GM21717 (cell line): ENCODE data around the gene MAPKAP1.

Experiments
- ATAC-seq: cut with Tn5 transposase; IDR thresholded peaks from one replicate; pipeline ENCODE4 v1.9.1; 2021; ENCODE audit warnings: mild to moderate bottlenecking, moderate library complexity; ENCODE audit not compliant: unreplicated experiment

MAPKAP1 gene

DNA sequence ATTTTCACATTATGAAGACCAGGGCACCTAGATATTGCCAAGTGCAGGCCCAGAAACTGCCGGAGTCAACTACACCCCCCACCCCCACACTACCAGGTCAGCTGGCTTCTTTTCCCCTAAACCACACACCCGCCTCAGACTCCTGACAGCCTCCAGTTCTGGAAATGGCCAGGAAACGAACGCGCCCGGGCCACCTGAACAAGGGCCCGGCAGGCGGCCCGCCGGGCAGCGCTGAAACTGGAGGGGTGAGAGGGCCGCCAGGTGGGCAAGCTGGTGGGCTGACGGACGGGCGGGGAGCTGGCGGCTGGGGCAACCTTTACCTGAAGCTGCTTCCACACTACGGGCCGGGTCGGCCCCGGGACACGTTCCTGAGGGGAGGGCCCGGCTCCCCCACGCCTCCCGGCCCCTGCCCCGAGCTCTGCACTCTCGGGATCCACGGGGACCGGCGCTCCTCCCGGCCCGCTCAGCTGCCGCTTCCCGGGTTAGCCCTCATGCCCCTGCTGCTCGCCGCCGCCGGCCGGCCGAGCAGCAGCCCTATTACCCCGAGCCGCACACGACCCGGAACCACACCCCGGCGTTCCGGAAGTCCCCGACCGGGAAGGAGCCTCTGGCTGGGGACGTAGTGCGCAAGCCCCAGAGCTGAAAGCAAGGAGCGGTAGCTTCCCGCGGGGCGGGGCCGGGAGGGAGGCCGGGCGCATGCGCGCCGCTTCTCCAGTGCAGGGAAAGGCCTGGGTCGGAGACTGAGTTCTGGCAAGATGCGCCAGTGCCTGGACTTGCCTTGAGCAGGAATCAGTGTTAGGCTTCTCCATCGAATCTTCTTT, at the start of gene MAPKAP1:
TSS of gene MAPKAP1 (minus strand) at position 558 of the 821 bp plus-strand sequence. CDS start 34,634 bp downstream, outside the sequence.
- peak; percentile 89 for ATAC-seq

DNA sequence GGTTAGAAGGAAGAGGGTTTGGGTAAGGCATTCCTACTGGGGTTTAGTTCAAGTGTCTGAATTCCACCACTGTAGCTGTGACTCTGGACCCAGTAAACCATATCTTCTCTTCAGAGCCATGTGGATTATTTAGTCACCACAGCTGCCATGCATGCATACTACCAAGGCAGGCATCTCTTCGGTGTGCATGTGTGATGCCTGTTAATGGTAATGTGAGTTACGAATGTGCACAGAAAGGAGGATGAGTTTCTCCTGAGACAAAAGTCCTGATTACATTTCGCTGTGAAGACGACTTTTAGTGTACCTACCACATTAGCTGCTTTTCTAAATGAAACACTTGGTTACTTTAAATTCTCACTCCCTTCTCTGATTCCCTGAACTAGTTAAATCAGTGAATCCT, 49.5 kb upstream of the MAPKAP1 start:
- no peak for ATAC-seq

DNA sequence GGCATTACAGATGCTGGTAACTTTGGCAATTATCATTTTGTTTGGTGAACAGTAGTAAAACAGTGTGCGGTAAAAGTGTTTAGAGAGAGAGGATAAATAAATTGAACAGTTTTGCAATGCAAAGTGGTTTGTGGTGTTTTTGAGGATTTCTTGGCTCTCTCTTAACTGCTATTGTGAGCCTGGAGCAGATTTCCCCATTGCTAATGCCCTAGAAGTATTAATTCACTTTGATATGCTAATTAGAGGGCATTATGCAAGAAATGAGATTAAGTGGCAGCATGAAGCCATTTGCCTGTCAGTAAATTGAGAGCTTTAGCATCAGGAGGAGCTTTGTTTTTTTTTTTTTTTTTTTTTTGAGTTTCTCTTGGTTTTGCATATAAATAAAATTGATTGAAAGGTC, 48.3 kb upstream of the MAPKAP1 start:
- no peak for ATAC-seq

DNA sequence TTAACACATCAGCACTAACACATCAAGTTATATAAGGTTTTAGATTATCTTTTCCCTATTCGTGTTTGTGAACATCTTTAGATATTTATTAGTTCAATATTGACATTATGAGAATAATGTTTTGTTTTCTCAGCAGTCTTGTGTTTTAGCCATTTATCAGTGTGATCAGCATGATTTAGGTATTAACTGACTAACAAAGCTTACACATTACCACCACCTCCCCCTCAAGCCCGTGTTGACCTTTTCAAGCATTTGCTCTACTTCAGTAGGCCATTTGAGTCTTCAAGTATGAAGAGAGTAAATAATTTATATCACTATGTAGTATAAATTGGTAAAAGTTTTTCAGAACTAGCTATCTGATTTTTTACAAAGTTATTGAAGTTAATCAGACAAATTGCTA, 47.1 kb upstream of the MAPKAP1 start:
- no peak for ATAC-seq

DNA sequence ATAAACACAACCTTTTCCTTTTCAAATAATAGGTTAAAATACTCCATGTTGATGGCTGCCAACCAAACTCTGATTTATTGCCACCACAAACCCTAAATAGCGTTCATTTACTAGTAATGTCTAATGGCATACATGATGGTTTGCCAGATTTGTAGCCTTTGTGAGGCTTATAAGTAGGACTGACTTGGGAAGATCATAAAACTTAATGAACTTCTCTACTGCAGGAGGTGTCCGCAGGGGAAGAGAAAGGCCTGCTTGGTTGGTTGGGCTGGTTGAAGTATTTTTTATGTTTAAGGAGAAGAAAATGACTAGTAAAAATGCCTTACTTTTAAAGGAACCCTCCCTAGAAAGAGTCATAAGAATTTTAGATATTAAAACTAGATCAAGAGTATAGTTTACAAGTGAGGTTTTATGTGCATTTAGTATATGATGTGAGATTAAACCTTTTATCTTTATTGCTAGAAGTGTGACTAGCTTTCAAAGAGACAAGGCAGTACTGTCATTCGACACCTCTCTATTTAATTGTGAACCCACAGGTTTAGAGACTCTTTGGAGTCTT, 45.1 kb upstream of the MAPKAP1 start:
- ATAC-seq, result no peak

DNA sequence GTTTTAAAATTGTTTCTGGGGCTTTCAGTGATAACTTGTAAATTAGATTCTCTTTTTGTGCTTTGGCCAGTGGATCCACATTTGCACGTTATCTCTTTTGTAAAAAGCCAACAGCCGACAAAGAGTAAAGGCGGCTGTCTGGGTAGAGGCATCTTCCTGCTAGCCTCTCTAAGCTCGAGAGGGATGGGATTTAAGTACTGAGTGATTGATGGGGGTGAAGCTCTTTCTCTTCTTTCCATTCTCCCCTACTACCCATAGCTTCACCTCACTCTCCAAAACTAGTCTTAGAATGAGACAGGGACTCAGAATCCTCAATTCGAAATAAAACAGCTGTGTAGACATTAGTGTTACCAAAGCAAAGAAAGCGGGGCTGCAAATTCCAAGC, 43.6 kb upstream of the MAPKAP1 start:
- ATAC-seq, result no peak

DNA sequence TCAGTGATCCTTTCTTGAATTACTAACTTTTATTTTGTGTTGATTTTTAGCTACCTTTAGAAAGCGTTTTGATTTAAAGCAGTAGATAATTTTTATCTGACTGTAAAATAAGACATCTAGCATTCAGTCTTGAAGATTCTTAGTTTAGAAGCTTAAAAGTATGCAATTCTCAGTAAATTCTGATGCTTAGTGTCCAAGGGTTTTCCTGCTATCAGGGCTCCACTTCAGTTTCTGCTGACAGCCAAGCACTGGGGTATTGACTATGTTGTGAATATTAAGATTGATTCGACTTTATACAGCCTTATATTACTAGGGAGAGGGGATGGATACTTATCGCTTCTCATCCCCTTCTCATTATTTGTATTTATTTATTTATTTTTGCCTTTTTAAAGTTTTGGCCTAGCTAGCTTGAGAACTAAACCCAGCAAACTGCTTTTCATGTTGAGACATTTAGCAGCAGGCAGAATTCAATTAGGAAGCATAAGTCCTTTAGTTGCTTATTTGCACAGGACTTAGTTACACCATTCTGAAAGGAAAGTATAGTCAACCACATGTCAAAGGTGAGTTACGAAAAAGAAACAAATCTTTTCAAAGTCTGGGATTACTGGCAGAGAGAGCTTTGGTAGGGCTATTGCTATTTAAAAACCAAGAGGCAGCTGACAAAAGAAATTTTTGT, 43.1 kb upstream of the MAPKAP1 start:
- ATAC-seq, result no peak

DNA sequence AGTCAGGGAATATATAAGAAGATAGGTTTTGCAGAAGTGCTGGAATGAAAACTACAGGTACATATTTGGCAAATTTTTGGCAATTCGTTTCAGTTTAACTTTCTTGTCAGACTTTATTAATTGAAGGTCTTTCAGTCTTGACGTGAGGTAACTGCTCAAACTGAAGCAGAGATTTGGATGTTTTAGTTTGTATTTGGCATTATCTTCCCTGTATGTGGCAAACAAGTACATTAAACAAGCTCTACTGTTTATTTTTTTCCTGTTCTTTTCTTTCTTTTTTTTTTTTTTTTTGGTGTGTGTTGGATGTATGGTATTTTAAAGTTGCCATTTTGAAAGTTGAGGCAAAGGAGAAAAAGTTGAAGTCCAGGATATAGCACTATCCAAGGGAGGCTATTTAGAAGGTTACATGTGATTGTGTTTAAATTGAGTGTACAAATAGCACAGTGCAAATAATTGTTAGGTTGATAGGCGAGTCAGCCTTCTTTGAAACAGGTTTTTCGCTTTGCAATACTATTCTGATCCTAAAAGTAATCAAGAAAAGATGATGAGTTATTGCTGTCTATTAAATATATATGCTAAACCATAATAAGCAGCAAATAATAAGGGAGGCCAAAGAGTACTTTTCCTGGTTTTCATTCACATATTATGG, 42.4 kb upstream of the MAPKAP1 start:
- no peak for ATAC-seq

DNA sequence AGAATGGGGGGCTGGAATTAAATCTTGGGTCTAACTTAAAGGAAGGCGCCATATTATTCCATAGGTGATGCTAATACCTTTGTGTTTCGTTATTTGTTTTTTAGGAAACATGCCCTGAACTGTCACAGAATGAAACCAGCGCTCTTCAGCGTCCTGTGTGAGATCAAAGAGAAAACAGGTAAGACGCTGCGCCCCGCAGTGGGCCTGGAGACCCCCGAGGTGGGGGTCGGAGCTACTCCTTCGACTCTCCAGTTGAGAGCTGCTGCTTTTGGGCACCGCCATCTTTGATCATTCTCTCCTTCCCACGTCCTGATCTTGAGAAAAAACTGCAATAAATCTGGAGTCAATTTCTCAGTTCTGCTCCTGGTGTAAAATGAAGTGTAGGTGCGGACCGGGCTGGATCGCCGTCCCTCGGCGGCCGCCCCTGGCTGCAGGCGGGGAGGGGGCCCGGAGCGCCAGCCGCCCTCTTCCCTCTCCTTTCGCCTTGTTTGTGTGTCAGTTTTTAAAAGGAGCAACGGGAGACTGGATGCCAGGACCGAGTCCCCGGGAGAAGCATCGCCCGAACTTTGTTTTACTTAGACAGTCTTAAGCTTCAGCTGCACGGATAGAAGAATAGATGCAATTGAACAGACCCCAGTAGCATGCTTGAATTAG, 41.6 kb upstream of the MAPKAP1 start:
- no peak for ATAC-seq

DNA sequence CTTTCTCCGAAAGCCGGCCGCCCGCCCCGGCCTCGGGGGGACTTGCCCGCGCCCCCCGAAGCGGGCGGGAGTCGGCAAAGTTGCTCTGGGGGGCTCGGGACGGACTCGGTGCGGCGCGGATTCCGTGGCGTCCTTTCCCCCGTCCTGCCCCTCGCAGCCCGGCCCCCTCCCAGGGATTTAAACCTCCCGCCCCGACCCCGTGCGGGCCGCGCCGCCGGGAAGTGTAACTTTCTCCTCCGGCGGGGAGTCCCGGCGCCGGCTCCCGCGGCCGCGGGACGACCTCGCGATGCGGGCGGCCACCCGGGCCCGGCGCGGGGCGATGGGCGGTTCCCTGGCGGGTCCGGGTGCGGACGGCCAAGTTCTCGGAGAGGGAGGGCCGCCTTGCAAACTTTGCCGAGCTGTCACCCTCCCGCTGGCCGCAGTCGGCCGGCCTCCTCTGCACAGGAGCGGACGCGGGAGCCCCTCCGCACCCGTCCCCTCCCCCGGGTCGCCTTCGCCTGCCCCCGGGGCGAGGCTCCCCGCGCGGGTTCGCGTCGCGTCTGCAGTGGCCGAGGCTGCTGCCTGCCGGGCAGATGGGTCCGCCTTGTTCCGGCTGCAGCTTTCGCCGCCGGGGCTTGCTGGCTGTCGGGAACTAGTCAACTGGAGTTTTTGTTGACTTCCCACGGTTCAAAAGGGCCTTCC, 40.9 kb upstream of the MAPKAP1 start:
- ATAC-seq, result no peak

DNA sequence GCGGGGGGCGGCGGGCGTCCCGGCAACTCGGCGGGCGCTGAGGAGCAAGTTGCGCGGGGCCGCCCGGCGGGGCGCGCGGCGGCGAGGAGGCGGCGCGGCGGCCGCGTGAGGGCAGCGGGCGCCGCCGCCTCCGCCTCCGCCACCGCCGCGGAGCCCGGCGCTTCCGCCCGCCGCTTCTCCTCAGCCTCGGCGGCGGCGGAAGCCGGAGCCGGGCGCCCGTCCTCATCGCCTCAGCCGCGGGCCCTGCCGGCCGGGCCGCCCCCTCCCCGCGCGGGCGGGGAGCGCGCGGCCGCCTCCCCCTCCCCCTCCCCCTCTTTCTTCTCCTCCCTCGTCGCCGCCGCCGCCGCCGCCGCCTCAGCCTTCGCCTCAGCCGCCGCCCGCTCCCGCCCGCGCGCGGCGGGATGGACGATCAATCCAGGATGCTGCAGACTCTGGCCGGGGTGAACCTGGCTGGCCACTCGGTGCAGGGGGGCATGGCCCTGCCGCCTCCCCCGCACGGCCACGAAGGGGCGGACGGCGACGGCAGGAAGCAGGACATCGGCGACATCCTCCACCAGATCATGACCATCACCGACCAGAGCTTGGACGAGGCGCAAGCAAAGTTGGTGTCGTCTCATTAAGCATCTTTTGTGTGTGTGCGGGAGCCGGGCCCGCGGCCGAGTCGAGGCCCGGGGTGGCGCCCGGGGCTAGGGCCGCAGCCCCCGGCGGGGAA, 40.2 kb upstream of the MAPKAP1 start, which contains the start of gene PBX3:
TSS of gene PBX3 (plus strand) at position 321 of the 712 bp plus-strand sequence.
- ATAC-seq, result peak; percentile 8

DNA sequence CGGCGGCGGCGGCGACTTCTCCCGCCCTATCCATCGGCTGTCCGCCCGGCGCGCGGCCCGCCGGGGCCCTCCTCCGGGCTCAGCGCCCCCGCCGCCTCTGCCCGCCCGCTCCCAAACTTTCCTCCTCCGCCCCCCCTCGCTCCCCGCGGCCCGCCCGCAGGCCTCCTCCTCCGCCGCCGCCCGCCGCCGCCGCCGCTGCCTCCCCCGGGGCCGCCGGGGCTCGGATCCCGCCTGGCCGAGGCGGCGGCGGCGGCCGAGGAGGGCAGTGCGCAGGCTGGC, 39.7 kb upstream of the MAPKAP1 start:
- peak; percentile 6 for ATAC-seq

DNA sequence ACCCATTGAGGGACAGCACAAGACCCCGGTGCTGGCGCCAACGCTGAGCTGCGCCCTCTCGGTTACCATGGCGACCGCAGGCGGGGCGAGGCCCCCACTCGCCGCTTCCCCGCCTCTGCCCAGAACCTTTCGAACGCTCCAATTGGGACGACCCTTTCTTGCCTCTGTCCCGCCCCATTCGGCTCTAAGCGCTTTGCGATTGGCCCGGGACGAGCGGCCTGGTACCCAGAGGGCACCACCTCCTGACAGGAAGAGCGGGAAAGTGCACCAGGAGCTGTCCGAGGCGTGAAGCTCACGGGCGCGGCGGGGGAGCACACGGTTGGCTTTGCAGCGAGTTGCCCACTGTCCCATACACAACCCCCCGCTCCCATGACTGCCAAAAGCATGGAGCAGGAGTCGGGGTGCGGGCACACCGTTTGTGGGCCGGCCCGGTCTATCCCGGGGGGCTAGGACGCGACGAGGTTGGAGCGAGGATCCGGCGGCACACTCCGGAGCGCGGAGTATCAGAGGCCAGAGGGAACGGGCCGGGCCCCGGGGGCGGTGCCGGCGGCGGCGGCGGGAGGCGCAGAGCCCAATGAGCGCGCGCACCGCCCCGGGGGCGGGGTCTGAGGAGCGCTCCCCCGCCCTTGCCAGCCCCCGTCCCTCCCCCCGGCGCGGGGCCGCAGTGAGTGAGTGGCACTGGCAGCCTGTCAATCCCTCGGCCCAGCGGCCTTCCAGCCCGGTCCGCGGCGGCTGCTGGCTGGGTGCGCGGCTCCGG, 39.2 kb upstream of the MAPKAP1 start:
- ATAC-seq, result peak; percentile 74

DNA sequence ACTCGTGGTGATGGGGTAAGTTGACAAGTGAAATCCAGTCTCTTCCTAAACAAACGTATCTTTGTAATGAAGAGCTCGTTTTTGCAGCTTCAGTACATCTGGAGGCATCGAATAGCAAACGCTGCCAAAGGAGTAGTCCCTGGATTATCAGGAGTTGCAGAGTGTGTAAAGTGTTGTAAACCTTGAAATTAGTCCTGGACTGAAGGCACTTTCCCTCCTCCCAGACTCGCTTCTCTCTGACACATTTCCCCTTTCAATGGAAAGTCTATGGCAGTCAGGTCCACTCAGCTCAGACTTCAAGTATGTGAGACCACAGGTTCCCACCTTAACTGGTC, 38.6 kb upstream of the MAPKAP1 start:
- ATAC-seq, result no peak

DNA sequence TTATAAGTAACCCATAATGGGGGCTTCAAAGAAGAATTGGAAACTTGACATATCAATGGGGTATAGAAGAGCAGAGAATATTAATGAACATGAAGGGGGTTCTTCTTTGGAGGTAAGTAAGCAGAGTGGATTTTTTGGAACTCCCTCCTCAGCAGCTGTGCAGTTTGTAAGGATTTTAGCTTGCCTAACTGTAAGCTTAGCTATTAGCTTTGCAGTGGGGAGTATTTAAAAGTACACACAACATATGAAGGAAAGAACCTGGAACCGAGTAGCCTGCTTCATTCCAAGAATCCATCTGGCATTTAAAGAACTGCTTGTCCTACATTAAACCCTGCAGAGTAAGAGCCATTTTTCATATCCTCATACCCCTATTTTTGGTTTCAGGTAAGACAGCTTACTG, 38.0 kb upstream of the MAPKAP1 start:
- no peak for ATAC-seq

DNA sequence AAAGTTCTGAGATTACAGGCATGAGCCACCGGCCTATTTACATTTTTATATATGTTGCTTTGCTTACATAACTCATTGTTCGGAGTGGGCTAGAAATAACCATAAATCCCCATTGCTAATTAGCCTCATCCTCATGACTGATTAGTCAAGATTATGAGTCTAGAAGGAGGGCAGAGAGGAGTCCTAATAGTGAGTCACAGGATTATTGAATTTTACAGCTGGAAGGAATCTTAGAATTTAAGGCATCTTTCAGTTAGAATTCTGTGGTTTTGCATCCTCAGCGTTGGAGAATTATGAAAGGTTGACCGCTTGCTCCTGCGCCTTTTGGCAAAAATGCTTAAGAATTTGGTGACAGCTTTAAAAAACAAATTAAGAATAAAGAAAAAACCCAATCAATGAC, 37.6 kb upstream of the MAPKAP1 start:
- no peak for ATAC-seq

DNA sequence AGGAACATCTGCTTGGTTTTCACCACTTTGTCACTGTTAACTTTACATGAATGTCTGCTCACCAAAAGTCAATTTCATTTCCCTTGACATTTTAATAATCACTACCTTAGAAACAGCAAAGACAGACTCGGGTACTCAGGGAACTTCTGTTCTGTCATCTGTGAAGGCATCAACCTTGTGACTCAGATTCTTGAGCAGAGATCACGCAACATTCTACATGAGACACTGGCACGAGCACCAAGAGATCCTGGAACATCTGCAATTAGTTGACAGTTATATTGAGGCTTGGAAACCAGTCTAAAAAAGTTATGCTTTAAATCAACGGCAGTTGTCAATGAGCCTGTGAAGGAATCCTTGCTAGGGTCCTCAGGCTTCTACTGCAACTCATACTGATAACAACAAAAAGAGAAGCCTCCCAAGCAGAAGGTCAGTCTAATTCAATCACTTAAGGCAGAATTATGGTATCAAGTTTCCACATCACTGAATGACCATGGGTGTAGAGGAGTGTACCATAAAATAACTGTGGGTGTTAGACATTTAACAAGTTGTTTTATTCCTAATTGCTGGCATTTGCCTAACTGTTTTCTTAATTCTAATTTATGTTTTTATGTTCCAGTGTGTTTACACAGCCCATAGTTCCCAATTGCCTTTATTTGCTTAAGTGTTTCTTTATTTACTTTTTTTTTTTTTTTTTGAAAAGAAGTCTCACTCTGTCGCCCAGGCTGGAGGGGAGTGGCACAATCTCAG, 36.8 kb upstream of the MAPKAP1 start:
- ATAC-seq, result no peak

DNA sequence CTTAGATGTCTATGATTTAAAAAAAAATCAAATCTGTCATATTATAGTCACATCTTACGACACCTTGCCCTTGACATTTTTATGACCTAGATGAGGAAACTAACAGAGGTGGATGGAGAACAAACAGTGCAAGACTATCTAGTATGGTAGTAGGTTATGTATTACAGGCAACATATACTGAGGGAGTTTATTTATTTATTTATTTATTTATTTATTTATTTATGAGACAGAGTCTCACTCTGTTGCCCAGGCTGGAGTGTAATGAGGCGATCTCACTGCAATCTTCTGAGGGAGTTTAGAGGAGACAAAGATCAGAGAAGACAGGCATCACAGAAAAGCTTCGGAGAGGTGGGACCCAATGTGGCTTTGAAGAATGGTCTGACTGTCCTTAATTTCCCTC, 35.6 kb upstream of the MAPKAP1 start:
- no peak for ATAC-seq

DNA sequence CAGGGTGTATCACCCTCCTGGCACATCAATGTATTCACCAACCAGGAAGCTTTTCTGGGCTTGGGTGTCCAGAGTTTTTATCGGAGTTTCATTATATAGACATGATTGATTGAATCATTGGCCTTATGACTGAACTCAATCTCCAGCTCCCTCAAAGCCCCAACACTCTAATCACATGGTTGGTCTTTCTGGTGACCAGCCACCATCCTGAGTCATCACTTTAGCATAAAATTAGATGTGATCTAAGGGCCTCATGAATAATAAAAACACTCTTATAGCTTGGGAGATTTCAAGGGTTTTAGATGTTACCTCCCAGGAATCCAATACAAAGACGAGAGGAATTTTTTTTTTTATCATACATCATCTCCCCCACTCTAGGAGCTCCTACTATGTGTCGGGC, 32.4 kb upstream of the MAPKAP1 start:
- no peak for ATAC-seq
